NCI-H2171 treated with DMSO at 0.1 percent for 48 hours (cell line): Measurements from ENCODE around the gene C4A.
"Not testable (repeated sequence)": the region's sequence is repeated elsewhere in the genome, so short reads cannot be mapped to it uniquely, and the experiment has no call there.

ENCODE experiments used
- DNase-seq: peaks from one replicate; lab custom pipeline; 2025; lab: John Stamatoyannopoulos, UW

Gene C4A

DNA sequence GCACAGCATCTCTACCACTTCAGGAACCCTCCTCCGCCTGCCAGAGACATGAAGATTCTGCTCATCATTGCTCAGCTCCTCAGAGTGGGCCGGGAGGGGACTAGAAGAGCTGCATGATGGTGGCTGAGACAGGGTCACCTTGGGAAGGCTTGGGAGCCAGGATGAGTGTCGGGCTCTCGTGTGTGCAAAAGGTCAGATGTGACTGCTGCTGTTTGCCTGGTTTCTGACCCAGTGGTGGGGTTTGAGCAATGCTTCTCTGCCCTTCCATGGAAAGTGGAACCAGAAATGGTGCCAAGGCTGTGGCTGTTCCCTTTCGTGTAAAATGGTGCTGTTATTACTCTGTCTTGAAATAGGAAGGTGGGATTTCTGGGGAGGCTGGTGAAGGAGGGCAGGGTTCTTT lies 859 bp upstream of the C4A start:
- not testable (repeated sequence) for DNase-seq

DNA sequence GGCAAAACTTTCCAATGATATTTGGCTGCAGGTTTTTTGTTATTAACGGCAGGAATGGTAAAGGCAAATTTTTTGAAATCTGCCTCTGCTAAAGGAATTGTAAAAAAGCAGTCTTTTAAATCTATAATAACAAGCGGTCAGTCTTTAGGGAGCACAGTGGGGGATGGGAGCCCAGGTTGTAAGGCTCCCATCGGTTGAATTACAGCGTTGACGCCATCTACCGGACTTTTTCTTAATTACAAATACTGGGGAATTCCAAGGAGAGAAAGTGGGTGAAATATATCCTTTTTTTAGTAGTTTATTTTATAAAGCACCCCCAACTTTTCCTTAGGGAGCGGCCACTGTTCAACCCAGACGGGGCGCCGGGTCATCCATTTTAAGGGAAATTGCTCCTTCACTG lies 7.5 kb downstream of the C4A start:
- DNase-seq = not testable (repeated sequence)

DNA sequence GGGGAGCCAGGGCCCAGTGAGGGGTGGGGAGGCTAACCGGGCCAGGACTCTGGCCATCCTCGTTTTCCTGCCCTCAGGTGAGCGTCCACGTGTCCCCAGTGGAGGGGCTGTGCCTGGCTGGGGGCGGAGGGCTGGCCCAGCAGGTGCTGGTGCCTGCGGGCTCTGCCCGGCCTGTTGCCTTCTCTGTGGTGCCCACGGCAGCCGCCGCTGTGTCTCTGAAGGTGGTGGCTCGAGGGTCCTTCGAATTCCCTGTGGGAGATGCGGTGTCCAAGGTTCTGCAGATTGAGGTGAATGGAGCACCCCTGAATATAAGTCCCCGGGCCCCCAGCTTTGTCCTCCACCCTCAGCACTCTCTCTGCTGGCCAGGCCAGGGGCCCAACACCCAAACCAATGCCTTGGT lies 12.6 kb downstream of the C4A start:
- not testable (repeated sequence) for DNase-seq

DNA sequence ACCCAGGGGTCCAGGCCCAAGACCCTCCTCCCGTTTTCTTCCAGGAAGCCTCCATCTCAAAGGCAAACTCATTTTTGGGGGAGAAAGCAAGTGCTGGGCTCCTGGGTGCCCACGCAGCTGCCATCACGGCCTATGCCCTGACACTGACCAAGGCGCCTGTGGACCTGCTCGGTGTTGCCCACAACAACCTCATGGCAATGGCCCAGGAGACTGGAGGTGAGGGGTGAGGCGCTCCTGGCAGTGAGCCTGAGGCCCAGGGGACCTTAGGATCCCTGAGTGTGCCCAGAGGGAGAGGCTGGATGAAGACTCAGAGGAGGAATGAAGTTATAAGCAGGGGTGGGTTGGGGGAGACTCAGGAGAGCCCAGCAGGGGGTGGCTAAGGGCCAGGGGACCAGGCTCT lies 14.5 kb downstream of the C4A start:
- DNase-seq = not testable (repeated sequence)

DNA sequence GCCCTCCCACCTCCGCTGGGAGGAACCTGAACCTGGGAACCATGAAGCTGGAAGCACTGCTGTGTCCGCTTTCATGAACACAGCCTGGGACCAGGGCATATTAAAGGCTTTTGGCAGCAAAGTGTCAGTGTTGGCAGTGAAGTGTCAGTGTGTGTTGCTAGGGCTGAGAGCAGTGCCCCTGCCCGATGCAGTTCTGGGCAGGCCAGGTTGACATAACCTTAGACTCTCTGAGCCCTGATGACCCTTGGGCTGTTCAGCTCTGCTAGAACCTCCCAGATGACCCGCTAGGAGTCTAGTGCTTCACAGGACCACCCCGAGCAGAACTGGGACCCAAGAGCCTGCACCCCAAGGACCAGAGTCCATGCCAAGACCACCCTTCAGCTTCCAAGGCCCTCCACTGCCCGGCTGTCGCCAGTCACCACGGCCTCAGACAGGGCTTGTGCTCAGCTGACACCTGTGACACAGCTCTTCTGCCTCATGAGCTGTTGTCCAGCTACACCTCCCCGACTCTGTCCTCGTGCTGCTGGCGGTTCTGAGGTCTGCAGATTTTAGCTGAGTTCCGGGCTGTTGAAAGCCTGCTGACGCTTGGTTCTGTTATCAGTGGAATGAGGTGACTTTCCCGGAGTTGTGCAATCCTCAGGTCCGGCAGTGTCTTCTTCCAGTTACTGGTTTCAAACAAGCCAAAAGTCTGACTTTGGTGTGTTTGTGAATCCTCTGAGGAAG lies 20.9 kb downstream of the C4A start:
- not testable (repeated sequence) for DNase-seq

DNA sequence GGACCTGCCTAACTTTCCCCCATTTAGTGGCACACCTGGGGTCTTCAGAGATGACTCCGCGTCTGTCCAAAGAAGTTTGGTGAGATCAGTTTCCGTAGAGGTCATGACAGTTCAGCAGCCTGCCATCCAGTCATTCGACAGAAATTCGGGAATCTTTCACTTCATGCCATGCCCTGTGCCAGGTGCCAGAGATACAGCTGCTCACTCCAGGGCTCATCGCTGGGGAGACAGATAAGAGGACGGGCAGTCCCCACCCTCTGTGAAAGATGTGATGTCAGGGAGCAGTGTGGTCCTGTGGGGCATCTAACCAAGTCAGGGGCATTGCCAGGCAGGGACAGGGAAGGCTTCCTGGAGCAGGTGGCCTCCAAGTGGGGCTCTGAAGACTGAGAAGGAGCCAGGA lies 21.4 kb downstream of the C4A start:
- not testable (repeated sequence) for DNase-seq

DNA sequence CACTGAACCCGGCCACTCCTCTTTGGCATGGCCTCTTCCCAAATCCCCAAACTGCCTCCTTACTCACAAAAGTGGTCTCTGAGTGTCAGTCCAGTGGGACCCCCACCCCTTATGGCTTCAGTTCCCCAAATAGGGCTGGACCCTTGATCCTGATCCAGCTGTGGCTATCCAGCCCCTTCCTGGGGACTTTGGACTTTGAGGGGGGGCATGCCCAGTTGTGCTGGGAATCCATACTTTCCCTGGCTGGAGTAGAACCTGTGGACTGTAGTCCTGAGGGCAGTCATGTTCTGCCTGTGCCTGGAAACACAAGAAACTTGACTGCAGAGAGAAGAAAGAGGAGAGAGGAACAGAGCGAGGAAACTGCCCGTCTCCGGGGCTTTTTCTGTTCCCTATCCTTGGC lies 22.5 kb downstream of the C4A start:
- DNase-seq = not testable (repeated sequence)

DNA sequence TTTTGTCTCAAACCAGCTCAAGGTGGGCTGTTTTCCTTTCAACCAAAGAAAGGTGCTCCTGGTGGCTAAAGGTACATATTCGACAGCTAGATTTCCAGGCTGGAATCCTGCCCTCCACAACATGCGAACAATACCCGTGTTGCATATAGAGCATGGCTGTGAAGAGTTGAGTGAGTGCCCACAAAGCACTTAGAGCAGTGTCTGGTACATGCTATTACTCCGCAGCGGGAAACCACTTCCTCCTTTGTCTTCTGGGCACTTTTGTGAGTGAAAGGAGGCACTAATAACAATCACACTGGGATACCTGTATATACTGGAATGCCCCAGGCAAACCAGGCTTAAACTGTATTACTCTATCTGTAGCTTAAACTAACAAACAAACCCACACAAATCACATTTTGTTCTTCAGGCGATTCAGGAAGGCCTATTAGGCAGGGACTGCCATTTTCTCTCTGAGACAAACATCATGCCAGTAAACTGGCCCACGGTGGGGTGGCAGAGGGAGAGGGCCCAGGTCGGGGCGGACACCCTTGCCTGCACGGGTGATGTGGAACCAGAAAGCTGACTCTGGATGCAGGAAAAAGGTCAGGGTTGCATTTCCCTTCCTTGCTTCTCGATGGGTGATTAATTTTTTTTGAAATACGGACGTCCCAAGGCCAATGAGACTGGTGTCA lies 23.1 kb downstream of the C4A start:
- not testable (repeated sequence) for DNase-seq

DNA sequence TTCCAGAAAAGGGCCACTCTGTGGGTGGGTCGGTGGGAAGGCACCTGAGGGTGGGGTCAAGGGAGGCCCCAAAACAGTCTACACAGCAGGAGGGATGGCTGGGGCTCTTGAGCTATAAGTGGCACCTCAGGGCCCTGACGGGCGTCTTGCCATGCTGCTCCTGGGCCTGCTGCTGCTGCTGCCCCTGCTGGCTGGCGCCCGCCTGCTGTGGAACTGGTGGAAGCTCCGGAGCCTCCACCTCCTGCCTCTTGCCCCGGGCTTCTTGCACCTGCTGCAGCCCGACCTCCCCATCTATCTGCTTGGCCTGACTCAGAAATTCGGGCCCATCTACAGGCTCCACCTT lies 23.7 kb downstream of the C4A start:
- DNase-seq = not testable (repeated sequence)

DNA sequence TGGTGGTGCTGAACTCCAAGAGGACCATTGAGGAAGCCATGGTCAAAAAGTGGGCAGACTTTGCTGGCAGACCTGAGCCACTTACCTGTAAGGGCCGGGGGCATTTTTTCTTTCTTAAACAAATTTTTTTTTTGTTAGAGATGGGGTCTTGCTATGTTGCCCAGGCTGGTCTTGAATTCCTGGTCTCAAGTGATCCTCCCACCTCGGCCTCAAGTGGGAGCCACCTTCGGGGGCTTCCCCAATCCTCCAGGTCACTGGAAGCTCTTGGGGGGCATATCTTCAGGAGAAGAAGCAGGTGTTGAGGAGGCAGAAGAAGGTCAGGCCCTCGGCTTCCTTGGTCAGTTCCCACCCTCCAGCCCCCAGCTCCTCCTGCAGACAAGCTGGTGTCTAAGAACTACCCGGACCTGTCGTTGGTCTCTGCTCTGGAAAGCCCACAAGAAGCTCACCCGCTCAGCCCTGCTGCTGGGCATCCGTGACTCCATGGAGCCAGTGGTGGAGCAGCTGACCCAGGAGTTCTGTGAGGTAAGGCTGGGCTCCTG lies 24.2 kb downstream of the C4A start:
- DNase-seq = not testable (repeated sequence)

DNA sequence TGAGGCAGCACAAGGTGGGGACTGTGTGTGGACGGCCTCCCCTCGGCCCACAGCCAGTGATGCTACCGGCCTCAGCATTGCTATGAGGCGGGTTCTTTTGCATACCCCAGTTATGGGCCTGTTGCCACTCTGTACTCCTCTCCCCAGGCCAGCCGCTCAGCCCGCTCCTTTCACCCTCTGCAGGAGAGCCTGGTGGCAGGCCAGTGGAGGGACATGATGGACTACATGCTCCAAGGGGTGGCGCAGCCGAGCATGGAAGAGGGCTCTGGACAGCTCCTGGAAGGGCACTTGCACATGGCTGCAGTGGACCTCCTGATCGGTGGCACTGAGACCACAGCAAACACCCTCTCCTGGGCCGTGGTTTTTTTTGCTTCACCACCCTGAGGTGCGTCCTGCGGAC lies 25.2 kb downstream of the C4A start:
- DNase-seq = not testable (repeated sequence)

DNA sequence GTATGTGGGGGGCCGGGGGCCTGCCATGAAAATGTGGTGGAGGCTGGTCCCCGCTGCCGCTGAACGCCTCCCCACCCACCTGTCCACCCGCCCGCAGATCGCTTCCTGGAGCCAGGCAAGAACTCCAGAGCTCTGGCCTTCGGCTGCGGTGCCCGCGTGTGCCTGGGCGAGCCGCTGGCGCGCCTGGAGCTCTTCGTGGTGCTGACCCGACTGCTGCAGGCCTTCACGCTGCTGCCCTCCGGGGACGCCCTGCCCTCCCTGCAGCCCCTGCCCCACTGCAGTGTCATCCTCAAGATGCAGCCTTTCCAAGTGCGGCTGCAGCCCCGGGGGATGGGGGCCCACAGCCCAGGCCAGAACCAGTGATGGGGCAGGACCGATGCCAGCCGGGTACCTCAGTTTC lies 26.2 kb downstream of the C4A start:
- DNase-seq = not testable (repeated sequence)

DNA sequence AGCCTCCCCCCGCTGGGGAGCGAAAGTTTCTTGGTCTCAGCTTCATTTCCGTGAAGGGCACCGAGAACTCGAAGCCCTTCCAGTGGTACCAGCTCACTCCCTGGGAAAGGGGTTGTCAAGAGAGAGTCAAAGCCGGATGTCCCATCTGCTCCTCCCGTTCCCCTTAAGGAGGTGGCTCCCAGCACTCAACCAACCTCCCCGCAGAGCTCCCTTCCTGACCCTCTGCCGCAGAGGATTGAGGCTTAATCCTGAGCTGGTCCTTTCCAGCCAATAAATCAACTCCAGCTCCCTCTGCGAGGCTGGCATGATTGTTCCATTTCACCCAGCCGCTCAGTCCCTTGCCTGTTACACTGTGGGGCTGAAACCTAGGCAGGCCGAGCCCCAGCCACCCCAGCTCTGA lies 26.8 kb downstream of the C4A start:
- DNase-seq = not testable (repeated sequence)

DNA sequence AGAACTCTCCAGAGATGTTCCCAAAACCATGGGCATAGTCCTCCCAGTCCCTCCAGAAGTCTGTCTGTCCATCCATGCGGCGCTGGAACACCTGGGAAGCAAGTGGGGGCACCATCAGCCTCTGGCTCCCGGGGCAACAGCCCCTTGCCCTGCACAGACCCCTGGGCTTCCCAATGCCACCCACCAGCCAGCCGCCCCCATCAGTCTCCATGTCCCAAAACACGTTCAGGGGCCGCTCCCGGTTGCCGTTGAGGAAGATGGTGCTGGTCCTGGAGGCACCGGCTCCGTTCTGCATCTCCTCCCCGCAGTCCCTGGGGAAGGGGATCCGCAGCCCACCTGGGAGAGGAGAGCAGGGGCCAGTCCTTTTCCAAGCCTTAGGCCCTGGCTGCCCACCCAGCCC lies 27.7 kb downstream of the C4A start:
- not testable (repeated sequence) for DNase-seq

DNA sequence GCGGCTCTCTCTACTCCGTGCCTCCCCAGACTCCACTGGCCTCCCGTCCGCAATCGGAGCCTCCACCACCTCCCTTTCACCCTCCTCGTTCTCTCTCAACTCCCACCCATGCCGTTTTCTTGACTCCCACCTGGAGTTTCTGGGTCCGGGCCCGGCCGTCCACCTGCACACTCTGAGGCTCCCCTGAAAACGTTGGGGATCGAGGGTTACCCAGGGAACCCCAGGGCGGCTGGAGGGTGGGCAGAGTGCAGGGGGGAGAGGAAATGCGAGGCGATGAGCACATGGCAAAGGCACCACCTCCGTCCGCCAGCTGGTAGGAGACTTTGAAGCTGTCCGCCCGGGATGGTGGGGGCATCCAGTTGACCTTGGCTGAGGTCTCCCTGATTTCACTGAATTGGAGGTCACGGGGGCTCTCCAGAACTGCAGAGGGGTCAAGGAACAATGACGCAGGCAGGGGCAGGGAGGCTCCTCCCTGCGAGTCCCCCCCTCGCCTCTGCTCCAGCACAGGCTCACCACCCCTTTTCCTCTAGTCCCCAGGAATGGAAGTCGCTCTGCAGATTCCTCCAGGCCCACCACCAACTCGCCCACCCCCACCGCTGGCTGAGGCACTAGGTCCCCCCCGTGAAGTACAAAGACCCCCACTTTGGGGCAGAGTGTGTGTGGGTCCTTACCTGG lies 29.1 kb downstream of the C4A start:
- DNase-seq = not testable (repeated sequence)

DNA sequence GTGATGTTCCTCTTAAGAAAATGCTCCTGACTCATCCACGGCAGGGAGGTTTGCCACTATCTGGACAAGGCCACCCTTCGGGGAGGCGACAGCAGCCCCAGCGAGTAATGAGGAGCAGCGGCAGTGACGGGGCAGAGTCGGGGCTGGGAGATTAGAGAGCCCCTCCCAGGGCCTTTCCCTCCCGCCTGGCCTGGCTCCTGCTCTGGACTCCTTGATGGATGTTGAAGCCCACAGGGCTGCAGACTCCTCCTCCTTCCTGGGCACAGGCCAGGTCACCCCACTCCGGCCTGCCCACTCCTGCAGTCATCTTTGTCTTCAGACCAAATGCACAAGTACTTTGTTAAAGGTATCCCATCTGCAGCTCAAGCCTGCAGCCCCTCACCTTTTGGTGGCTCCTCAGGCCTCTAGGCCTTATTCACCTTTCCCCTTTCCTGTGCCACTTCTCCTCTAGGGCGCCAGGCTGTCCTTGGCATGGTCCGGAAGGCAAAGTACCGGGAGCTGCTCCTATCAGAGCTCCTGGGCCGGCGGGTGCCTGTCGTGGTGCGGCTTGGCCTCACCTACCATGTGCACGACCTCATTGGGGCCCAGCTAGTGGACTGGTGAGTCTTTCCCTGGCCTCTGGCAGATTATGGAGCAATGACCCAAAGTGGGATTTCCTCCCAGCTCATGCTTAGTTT lies 31.2 kb downstream of the C4A start:
- not testable (repeated sequence) for DNase-seq

DNA sequence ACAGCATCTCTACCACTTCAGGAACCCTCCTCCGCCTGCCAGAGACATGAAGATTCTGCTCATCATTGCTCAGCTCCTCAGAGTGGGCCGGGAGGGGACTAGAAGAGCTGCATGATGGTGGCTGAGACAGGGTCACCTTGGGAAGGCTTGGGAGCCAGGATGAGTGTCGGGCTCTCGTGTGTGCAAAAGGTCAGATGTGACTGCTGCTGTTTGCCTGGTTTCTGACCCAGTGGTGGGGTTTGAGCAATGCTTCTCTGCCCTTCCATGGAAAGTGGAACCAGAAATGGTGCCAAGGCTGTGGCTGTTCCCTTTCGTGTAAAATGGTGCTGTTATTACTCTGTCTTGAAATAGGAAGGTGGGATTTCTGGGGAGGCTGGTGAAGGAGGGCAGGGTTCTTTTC lies 31.9 kb downstream of the C4A start:
- DNase-seq = not testable (repeated sequence)

DNA sequence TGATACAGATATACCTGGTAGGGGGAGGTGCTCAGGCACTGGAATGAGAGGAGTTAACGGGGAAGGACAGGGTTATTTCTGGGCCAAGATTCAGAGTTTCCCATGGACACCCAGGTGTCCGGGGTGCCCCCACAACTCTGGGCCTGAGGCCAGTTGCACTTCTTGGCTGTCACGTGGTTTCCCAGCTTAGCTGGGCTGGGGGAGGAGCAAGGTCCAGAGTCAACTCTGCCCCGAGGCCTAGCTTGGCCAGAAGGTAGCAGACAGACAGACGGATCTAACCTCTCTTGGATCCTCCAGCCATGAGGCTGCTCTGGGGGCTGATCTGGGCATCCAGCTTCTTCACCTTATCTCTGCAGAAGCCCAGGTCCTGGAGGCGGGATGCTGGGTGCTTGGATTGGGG lies 32.7 kb downstream of the C4A start, which contains the start of gene C4B:
Gene C4B, plus strand, starts transcription at position 249 of the 400 bp plus-strand sequence. Its CDS starts 51 bp downstream, at position 300.
- not testable (repeated sequence) for DNase-seq

DNA sequence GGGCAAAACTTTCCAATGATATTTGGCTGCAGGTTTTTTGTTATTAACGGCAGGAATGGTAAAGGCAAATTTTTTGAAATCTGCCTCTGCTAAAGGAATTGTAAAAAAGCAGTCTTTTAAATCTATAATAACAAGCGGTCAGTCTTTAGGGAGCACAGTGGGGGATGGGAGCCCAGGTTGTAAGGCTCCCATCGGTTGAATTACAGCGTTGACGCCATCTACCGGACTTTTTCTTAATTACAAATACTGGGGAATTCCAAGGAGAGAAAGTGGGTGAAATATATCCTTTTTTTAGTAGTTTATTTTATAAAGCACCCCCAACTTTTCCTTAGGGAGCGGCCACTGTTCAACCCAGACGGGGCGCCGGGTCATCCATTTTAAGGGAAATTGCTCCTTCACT lies 40.2 kb downstream of the C4A start:
- DNase-seq = not testable (repeated sequence)

DNA sequence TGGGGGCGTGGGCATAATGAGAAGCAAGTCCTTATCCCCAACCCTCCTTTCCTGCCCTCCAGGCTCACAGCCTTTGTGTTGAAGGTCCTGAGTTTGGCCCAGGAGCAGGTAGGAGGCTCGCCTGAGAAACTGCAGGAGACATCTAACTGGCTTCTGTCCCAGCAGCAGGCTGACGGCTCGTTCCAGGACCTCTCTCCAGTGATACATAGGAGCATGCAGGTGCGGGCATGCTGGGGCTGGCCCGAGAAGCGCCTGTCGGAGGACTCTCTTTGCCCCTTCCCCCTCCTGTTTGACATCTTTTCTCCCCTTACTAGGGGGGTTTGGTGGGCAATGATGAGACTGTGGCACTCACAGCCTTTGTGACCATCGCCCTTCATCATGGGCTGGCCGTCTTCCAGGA lies 46.8 kb downstream of the C4A start:
- not testable (repeated sequence) for DNase-seq

DNA sequence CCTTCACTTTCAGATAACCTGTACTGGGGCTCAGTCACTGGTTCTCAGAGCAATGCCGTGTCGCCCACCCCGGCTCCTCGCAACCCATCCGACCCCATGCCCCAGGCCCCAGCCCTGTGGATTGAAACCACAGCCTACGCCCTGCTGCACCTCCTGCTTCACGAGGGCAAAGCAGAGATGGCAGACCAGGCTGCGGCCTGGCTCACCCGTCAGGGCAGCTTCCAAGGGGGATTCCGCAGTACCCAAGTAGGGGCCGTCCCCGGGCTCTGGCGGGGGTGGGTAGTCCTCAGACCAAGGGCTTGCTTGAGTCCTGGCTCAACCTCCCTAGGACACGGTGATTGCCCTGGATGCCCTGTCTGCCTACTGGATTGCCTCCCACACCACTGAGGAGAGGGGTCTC lies 47.7 kb downstream of the C4A start:
- not testable (repeated sequence) for DNase-seq
